ENCODE data around the gene ERI3.
A peak's percentile ranks its signal among the peaks of the same experiment; 100 is the strongest.

The ERI3 gene

DNA sequence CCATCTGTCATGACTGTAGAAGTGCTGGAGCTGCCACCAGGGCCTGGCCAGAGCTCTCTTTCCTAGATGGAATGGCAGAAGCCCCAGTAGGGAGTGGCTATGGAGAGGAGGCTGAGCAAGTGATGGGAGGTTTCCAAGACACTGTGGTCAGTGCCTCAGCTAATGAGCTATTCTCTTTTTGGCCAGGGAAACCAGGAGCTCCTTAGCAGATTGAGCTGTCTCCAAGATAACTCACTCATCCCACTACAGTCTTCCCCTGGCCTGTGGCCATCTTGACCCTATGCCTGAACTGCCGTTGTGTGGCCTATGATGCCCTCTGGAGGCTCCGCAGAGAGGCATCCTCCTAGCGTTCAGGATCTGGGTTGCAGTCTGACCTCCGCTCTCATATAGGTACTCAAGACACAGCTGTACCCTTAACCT lies 60.5 kb downstream of the ERI3 start:
- Histone ChIP-seq H3K27me3 (ENCODE audit: insufficient read depth, poor library complexity, severe bottlenecking) (no peaks in the 10 kb centered on the region), H3K27ac (replicated peaks) (no peak overlapping the region), H3K4me3 (replicated peaks; ENCODE audit: insufficient read depth, low read length) (no peak overlapping the region)
- DNase-seq (ENCODE audit: low read depth in 1 of 2, low spot score in 1 of 2): peak in 1 of 2 experiments; percentile 23
- TF ChIP-seq POLR2AphosphoS5 (IDR thresholded peaks at IDR 0.05; ENCODE audit: low read depth) (no peak), GABPA (IDR thresholded peaks at IDR 0.05; ENCODE audit: low read depth) (no peak)

DNA sequence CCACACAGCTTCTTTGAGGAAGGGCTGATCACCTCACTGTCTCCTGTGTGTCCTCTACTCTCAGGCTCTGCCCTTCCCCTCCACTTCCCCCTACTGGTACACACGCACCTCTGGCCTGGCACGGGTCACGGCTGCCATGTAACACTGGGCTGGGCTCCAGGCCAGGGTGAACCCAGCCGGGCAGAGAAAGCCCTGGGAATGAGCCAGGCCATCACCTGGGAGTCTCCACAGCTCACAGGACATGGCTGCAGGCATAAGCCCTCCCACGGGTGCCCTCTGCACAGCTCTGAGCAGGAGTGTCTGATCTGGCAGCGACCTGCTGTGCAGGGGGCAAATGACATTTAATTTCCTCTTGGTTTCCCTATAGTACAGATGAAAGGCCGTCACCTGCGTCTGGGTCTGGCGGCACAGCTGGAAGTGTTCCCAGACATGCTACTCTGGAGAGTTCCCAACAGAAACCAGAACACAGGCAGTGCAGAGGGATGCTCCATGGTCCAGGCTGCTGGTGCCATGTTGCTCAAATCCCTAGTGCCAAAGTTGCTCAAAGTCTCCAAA lies 61.2 kb downstream of the ERI3 start:
- H3K27ac ChIP-seq (replicated peaks): no peak overlapping the region
- H3K4me3 ChIP-seq (replicated peaks; ENCODE audit: insufficient read depth, low read length): no peak overlapping the region
- no peak for DNase-seq (ENCODE audit: low read depth in 1 of 2, low spot score in 1 of 2)
- TF ChIP-seq REST (IDR thresholded peaks at IDR 0.05; ENCODE audit: insufficient replicate concordance, low read depth): no peak
- TF ChIP-seq SPI1 (IDR thresholded peaks at IDR 0.05; ENCODE audit: borderline replicate concordance, low read depth): no peak
- TF ChIP-seq, protein P1, sequence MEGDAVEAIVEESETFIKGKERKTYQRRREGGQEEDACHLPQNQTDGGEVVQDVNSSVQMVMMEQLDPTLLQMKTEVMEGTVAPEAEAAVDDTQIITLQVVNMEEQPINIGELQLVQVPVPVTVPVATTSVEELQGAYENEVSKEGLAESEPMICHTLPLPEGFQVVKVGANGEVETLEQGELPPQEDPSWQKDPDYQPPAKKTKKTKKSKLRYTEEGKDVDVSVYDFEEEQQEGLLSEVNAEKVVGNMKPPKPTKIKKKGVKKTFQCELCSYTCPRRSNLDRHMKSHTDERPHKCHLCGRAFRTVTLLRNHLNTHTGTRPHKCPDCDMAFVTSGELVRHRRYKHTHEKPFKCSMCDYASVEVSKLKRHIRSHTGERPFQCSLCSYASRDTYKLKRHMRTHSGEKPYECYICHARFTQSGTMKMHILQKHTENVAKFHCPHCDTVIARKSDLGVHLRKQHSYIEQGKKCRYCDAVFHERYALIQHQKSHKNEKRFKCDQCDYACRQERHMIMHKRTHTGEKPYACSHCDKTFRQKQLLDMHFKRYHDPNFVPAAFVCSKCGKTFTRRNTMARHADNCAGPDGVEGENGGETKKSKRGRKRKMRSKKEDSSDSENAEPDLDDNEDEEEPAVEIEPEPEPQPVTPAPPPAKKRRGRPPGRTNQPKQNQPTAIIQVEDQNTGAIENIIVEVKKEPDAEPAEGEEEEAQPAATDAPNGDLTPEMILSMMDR (IDR thresholded peaks at IDR 0.05; ENCODE audit: insufficient read depth, low read length): no peak
- no peak for TF ChIP-seq GABPA (IDR thresholded peaks at IDR 0.05; ENCODE audit: low read depth)
- no peak for TF ChIP-seq POLR2AphosphoS5 (IDR thresholded peaks at IDR 0.05; ENCODE audit: low read depth)
- H3K27me3 ChIP-seq (ENCODE audit: insufficient read depth, poor library complexity, severe bottlenecking): no peaks in the 10 kb centered on the region

DNA sequence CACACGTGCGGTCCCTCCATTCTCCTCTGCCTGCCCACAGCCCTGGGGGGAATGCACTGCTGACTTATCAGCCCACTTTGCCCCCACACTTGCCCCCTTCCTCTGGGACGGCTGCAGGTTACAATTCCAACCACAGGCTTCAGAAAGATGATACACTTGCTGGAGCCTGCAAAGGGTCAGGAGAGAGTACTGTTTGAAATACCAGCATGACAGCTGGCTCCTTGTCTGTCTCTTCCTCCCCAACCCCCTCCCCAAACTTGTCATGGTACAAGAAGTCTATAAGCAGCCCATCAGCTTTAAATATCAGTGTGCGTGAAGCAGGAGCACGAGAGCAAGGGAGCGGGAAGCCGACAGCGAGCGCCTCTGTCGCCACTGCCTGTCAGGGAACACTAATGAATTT lies 62.4 kb downstream of the ERI3 start:
- TF ChIP-seq SPI1 (IDR thresholded peaks at IDR 0.05; ENCODE audit: borderline replicate concordance, low read depth) (no peak), REST (IDR thresholded peaks at IDR 0.05; ENCODE audit: insufficient replicate concordance, low read depth) (no peak), GABPA (IDR thresholded peaks at IDR 0.05; ENCODE audit: low read depth) (no peak), POLR2AphosphoS5 (IDR thresholded peaks at IDR 0.05; ENCODE audit: low read depth) (no peak)
- TF ChIP-seq, protein P1 (IDR thresholded peaks at IDR 0.05; ENCODE audit: insufficient read depth, low read length): no peak
- Histone ChIP-seq H3K27ac (replicated peaks) (no peak overlapping the region), H3K4me3 (replicated peaks; ENCODE audit: insufficient read depth, low read length) (no peak overlapping the region), H3K27me3 (ENCODE audit: insufficient read depth, poor library complexity, severe bottlenecking) (no peaks in the 10 kb centered on the region)
- DNase-seq (ENCODE audit: low read depth in 1 of 2, low spot score in 1 of 2): no peak

GRCh38 chr1:44290250-44291094 lies 64.6 kb downstream of the ERI3 start:
- Histone ChIP-seq H3K27me3 (ENCODE audit: insufficient read depth, poor library complexity, severe bottlenecking) (no peaks in the 10 kb centered on the region), H3K27ac (replicated peaks) (no peak overlapping the region), H3K4me3 (replicated peaks; ENCODE audit: insufficient read depth, low read length) (no peak overlapping the region)
- DNase-seq (ENCODE audit: low read depth in 1 of 2, low spot score in 1 of 2): peak in 1 of 2 experiments; percentile 10
- TF ChIP-seq POLR2AphosphoS5 (IDR thresholded peaks at IDR 0.05; ENCODE audit: low read depth) (no peak), REST (IDR thresholded peaks at IDR 0.05; ENCODE audit: insufficient replicate concordance, low read depth) (no peak), SPI1 (IDR thresholded peaks at IDR 0.05; ENCODE audit: borderline replicate concordance, low read depth) (no peak), GABPA (IDR thresholded peaks at IDR 0.05; ENCODE audit: low read depth) (no peak)
- TF ChIP-seq, protein P1 (IDR thresholded peaks at IDR 0.05; ENCODE audit: insufficient read depth, low read length): no peak
